Mucosa of descending colon (tissue), 3 donors: ENCODE data around the gene PLXNA3. TPM values are rescaled to one million over a fixed set of nuclear protein-coding genes. Genes with fewer than 3 reads are reported as not detected.

Experiments
- ATAC-seq: fragments of 200-7000 bp; cut with Tn5 transposase; one replicate; pipeline ENCODE4 v1.9.1; 2020; ENCODE audit warnings: mild to moderate bottlenecking, moderate library complexity
- DNase-seq, 3 donors: peaks; one replicate each; pipeline ENCODE4 v3.0.0-alpha.2; 2020
- H3K36me3 ChIP-seq: fragments of 200-600 bp; one replicate; pipeline ENCODE4 v1.8.0; 2021; ENCODE audit warnings: low read depth, mild to moderate bottlenecking
- H3K4me1 ChIP-seq: fragments of 200-600 bp; one replicate; pipeline ENCODE4 v1.8.0; 2021; ENCODE audit warnings: low read depth, mild to moderate bottlenecking
- H3K4me3 ChIP-seq: fragments of 200-600 bp; one replicate; pipeline ENCODE4 v1.8.0; 2021; ENCODE audit warnings: mild to moderate bottlenecking
- H3K9me3 ChIP-seq: fragments of 200-600 bp; one replicate; pipeline ENCODE4 v1.8.0; 2021; ENCODE audit warnings: mild to moderate bottlenecking
- CTCF ChIP-seq: fragments of 200-600 bp; IDR thresholded peaks from one replicate; pipeline ENCODE4 v1.8.0; 2022; ENCODE audit warnings: antibody characterized with exemption, mild to moderate bottlenecking
- intact Hi-C, 2 donors: fragments of 100-400 bp; cut with DNase I in 1 of 2; cut with micrococcal nuclease in 1 of 2; formaldehyde crosslinking; loops; one replicate each; pipeline versions ENCODE4 v1.11.0 to v1.11.1; 2022; cut with DNase I, micrococcal nuclease
- total RNA-seq, 3 donors: library from RNA; stranded (reverse); fragmentation: NEBNext Ultra II Directional in 2 of 3; extraction: Animal tissue kit (Norgen Biotek cat#: 25700) in 2 of 3; gene quantifications; one replicate each; pipeline versions ENCODE4 v1.2.1 to v1.2.4, GENCODE V29; 2021 to 2023
- donor health status: DM: no; HTN: no; CAD: no; lungs with moderate emphysema.
- donor health status: DM: no; HTN: no; CAD: no.
- donor health status: DM: no; HTN: yes; CAD: no.

PLXNA3 gene
- total RNA-seq, 3 donors from 2014 or later: 24.8 to 66.1 (median 51.7) TPM

GRCh38 chrX:154441564-154441963, 16.5 kb upstream of the PLXNA3 start:
- no peaks in the 10 kb centered on the region for H3K36me3 ChIP-seq
- TF ChIP-seq CTCF: no peak
- H3K9me3 ChIP-seq: no peaks in the 10 kb centered on the region
- no peak overlapping the region for H3K4me3 ChIP-seq
- DNase-seq: no peak
- ATAC-seq: no peak
- intact Hi-C loops: no loop called here
- H3K4me1 ChIP-seq: peaks cover 6% of the 10 kb centered on the region

DNA sequence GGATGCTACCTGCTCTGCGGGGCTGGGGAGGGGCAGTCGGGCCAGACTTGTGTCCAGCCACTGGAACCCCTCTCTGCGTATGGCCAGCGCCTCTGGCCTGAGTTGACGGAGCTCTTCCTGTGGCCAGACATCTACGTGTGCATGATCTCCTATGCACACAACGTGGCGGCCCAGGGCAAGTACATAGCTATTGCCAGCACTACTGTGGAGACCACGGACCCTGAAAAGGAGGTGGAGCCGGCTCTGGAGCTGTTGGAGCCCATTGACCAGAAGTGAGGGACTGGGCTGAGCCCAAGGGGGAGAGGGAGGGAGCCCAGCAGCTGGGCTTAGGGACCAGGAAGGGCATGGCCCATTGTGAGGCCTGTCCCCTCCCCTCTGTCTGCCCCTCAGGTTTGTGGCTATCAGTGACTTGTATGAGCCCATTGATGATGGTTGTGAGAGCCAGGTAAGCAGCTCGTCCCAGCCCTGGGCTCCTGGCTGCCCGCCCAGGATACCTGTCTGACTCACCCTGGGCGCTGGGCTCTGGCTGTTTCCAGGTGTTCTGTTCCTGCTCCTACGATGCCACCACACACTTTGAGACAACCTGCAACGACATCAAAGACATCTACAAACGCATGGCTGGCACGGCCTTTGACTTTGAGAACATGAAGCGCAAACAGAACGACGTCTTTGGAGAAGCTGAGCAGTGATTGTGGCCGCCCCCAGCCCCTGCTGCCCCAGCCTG, 15.9 kb upstream of the PLXNA3 start:
- H3K4me3 ChIP-seq: no peak overlapping the region
- no peak for DNase-seq
- no peak for TF ChIP-seq CTCF
- intact Hi-C loops: no loop called here
- no peak for ATAC-seq
- peaks cover 6% of the 10 kb centered on the region for H3K4me1 ChIP-seq
- H3K9me3 ChIP-seq: no peaks in the 10 kb centered on the region
- no peaks in the 10 kb centered on the region for H3K36me3 ChIP-seq

DNA sequence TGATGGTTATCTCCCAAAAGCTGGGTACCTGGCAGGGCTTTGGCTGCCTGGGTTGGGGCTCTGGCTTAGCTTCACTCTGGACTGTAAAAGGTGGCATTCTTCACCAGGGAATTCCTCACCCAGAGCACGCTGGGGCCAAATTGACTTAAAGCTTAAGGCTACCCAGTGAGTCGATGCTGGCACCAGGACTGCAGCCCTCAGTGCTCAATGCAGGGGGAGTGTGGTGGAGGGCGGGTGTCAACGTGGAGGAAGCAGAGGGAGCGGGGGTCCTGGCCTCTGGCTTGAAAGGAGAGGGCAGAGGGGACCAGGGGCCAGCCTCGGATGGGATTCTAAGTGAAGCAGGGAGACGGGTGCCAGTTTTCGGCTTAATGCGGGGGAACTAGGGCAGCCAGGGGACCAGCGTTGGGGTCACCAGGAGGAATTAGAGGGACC, 14.6 kb upstream of the PLXNA3 start:
- TF ChIP-seq CTCF: no peak
- Histone ChIP-seq H3K4me1 (peaks cover 6% of the 10 kb centered on the region), H3K4me3 (no peak overlapping the region), H3K36me3 (no peaks in the 10 kb centered on the region), H3K9me3 (no peaks in the 10 kb centered on the region)
- intact Hi-C loops: no loop called here
- ATAC-seq (no peak), DNase-seq (peak in 1 of 3 donors; percentile 12)

- no peak for TF ChIP-seq CTCF
- DNase-seq: peak; percentile 85 to 88 (median 87)
- ATAC-seq: peak; percentile 88
- Histone ChIP-seq H3K9me3 (no peaks in the 10 kb centered on the region), H3K36me3 (no peaks in the 10 kb centered on the region), H3K4me1 (peaks cover 6% of the 10 kb centered on the region), H3K4me3 (peak within 1 kb of the TSS; percentile 24)
- intact Hi-C loops: no loop called here
These were observed 13.9 kb upstream of the PLXNA3 start, which contains the start of gene FAM50A for GRCh38 chrX:154443992-154444754. Gene FAM50A, plus strand, starts transcription at chrX:154444141. Its CDS starts 95 bp downstream, at chrX:154444236.

DNA sequence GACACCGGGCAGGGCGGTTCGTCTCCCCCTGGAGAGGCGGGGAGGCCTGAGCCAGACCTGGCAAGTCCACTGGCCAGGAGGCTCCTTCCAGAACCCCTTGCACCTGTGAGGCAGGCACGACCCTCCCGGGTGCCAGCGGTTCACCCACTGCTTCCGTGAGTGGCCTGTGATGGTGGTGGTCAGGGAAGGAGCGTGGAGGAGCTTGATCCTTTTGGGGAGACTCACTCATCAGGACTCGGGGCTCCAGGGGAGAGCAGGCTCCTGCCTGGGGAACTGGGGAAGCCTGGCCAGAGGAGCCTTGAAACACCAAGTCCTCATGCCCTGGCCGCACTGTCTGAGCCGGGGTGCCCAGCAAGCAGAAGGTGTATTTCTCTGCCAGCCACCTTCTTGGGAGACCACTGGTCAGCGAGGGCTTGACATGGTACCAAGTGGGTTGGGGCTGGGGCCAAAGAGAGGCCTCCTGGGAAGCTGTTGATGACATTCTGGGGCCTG, 13.3 kb upstream of the PLXNA3 start:
- intact Hi-C loops: no loop called here
- Histone ChIP-seq H3K4me3 (peak overlapping the region; percentile 24), H3K4me1 (peaks cover 6% of the 10 kb centered on the region), H3K36me3 (no peaks in the 10 kb centered on the region), H3K9me3 (no peaks in the 10 kb centered on the region)
- DNase-seq: no peak
- ATAC-seq: peak; percentile 19
- TF ChIP-seq CTCF: no peak
